RCC 7860 (cell line): ENCODE measurements around the gene NOB1.
"Not testable (repeated sequence)": the region's sequence is repeated elsewhere in the genome, so short reads cannot be mapped to it uniquely, and the experiment has no call there.

ENCODE experiments used
- DNase-seq: peaks from one replicate; pipeline ENCODE4 v3.0.0-alpha.2; 2015; ENCODE audit warnings: low spot score
- FAIRE-seq: peaks from 2 replicates; lab custom pipeline; 2012; peaks lifted over from hg19 to GRCh38; lab: Jason Lieb, UNC

NOB1 gene

DNA sequence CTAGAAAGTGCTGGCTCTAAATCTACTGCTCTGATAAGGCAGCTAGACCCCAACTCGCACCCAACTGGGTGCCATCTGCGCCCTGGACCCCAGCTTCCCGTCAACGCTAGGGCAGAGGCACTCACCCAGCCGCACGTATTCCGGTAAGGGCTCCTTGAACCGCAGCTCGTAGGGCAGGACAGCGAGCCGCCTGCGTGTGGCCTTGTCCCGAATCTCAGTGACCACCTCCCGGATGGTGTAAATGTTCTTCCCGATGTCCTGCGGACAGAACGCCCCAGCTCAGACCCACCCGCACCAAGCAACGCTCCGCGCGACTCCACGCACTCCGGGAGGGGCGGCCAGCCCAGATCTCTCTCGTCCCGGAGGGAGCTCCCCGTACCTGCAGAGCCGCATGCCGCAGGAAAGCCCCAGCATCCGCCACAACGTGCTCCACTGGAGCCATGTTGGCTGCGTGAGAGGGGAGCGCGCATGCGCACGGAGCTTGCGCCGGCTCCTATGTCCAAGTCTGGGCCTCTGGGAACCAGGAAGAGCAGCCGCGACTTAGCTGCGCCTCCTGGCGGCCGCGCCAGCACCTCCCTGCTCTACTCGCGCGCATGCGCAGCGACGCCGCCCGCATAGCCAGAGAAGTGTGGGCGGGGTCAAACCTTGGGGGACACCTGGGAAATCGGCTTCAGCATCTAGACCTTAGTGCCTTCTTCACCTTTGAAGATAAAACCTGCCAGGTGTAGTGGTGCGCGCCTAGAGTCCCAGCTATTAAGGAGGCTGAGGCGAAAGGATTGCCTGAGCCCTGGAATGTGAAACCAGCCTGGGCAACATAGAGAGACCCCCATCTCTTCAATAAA lies at the start of gene NOB1:
Gene NOB1 (minus strand): TSS at position 458 of the 842 bp plus-strand sequence. CDS start 16 bp downstream, at position 442.
- peak; percentile 93 for DNase-seq
- FAIRE-seq: no peak

GRCh38 chr16:69804297-69804696 lies 49.6 kb upstream of the NOB1 start:
- FAIRE-seq: no peak
- no peak for DNase-seq

DNA sequence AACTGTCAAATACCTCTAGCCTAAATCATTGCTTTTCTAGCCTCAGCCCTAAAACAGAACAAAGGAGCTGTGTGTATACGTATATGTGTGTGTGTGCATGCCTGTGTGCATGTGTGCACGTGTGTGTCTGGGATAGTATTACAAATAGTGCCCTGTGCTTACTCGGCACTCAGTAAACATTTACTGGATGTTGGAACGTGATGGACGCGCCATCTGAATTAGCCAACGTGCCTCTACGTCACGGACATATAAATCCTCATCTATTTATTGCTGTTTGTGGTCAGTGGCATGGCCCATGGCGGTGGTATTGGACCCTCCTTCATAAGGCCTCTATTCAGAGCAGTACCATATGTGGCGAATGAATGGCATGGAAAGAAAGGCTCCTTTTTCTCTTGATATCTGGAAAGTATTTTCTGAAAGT lies 44.9 kb upstream of the NOB1 start:
- FAIRE-seq (no peak), DNase-seq (no peak)

GRCh38 chr16:69798466-69798865 lies 43.7 kb upstream of the NOB1 start:
- FAIRE-seq (no peak), DNase-seq (no peak)

DNA sequence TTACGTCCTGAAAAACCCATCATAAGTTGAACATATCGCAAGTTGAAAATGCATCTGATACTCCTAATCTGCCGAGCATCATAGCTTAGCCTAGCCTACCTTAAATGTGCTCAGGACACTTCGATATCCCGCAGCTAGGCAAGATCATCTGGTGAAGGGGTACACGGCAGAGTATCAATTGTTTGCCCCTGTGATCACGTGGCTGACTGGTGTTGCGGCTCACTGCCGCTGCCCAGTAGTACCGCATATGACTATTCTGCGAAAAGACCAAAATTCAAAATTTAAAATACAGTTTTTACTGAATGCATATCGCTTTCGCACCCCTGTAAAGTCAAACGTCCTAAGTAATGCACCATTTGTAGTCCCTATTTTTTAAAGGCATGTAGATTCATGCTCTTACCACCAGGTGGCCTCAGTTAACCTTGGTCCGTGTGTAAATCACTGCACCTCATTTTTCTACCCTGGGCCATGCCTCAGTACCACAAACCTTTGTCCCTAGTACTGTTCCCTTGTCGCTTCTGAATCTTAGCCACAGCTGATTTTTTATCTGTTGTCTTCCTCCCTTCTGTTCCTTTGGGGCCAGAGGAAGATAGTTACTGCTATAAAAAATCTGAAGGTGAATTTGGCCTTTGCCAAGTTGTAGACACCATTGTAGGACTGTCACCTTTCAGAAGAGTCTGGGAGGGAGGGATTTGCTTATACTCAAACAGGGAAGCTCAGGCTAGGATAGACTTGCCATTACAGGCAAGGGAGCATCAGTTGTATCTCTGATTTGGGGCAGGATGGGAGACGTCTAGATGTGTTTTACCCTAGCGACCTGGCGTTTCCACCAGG lies 41.8 kb upstream of the NOB1 start:
- FAIRE-seq: peak; percentile 44
- DNase-seq: peak; percentile 52

- no peak for DNase-seq
Measured at GRCh38 chr16:69794486-69794885, 39.8 kb upstream of the NOB1 start.

DNA sequence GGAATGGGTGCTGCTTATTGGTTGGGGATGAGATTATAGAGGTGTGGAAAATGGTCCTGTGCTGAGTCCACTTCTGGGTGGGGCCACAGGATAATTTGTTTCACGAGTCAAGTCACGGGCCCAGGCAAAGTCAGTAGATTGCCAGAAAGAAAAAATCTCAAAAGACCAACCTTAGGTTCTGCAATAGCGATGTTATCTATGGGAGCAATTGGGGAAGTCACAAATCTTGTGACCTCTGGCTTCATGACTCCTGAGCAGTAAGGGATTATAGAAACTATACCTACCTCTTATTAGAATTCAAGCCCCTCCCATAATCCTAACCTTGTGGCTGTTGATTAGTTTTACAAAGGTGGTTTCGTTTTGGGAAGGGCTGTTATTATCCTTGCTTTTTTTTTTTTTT lies 38.8 kb upstream of the NOB1 start:
- no peak for FAIRE-seq
- DNase-seq: no peak

More at GRCh38 chr16:69794486-69794885, 39.8 kb upstream of the NOB1 start:
- FAIRE-seq: no peak

DNA sequence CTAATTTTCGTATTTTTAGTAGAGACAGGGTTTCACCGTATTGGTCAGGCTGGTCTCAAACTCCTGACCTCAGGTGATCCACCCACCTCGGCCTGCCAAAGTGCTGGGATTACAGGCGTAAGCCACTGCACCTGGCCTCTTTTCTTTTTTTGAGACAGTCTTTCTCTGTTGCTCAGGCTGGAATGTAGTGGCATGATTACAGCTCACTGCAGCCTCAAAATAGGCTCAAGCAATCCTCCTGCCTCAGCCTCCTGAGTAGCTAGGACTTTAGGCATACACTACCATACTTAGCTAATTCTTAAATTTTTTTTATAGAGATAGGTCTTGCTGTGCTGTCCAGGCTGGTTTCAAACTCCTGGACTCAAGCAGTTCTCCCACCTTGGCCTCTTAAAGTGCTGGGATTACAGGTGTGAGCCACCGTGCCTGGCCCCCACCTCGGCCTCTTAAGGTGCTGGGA lies 36.7 kb upstream of the NOB1 start:
- FAIRE-seq, DNase-seq: not testable (repeated sequence)

- FAIRE-seq (no peak), DNase-seq (no peak)
Measured at GRCh38 chr16:69787883-69788282, 33.2 kb upstream of the NOB1 start.

DNA sequence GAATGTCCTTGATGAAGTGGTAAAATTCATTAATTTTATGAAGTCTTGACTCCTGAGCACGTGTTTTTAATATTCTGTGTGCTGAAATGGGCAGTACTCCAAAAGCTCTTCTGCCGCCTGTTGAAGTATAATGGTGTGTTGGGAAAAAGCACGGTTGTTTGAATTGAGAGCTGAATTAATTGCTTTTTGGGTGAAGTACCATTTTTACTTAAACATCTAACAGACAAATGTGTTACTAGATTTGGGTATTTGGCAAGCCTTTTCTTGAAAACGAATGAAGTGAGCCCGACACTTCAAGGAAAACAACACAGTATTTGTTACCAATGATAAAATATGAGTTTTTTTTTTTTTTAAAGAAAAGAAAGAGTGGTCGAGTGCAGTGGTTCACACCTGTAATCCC lies 29.9 kb upstream of the NOB1 start:
- FAIRE-seq (no peak), DNase-seq (no peak)

DNA sequence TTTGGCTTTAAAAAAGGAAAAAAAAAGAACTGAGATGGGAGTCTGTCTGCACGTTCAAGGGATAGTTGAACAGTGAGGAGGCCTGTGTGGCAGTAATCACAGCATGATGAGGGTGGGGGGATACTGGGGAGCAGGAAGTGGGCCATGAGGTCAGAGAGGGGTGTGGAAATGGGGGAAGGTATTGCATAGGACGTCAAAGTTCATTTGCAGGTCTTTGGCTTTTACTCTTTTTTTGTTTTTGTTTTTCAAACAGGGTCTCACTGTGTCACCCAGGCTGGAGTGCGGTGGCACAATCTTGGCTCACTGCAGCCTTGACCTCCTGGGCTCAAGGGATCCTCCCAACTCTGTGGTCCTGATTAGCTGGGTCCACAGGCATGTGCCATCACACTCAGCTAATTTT lies 26.4 kb upstream of the NOB1 start:
- no peak for FAIRE-seq
- DNase-seq: no peak

- DNase-seq: no peak
- no peak for FAIRE-seq
Measured at GRCh38 chr16:69779724-69780123, 25.0 kb upstream of the NOB1 start.

DNA sequence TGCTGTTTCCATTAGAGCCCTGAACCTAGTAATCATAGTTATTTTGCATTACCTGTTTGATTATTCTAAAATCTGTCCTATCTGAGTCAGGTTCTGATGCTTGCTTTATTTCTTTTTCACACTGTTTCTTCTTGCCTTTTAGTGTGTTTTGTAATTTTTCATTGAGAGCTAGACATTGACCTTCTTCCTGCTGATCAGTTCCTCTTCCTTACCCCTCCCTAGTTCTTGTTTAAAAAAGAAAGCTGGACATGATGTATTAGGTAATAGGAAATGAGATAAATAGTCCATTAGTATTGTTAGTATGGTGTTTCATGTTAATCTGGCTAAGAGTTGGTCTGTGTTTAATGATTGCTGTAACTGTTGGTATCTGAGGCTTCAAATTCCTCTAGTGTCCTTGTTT lies 20.8 kb upstream of the NOB1 start:
- FAIRE-seq (no peak), DNase-seq (no peak)

- DNase-seq: no peak
- FAIRE-seq: no peak
Measured at GRCh38 chr16:69773260-69773947, 18.7 kb upstream of the NOB1 start.

GRCh38 chr16:69771651-69771967 lies 16.9 kb upstream of the NOB1 start:
- DNase-seq (no peak), FAIRE-seq (no peak)

- FAIRE-seq (no peak), DNase-seq (no peak)
Measured at GRCh38 chr16:69769404-69769803, 14.7 kb upstream of the NOB1 start.

DNA sequence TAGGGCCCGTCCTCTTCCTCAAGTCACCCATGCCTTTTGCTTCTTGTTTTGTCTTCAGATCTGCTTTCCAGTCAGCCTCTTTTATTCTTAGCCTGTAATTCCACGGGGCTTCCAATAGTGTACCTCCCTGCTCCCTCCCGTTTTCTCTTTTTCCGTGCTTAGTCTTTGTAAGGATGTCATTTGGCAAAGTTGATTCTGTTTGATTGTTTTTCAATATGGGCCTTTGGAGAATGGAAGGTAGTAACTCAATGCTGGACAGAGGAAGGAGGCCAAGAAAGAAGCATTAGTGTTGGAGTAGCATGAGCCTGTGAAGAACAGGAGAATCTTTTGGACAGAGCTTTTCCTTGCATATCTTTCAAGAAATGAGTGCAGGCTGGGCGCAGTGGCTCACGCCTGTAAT lies 13.9 kb upstream of the NOB1 start:
- no peak for DNase-seq
- FAIRE-seq: no peak

DNA sequence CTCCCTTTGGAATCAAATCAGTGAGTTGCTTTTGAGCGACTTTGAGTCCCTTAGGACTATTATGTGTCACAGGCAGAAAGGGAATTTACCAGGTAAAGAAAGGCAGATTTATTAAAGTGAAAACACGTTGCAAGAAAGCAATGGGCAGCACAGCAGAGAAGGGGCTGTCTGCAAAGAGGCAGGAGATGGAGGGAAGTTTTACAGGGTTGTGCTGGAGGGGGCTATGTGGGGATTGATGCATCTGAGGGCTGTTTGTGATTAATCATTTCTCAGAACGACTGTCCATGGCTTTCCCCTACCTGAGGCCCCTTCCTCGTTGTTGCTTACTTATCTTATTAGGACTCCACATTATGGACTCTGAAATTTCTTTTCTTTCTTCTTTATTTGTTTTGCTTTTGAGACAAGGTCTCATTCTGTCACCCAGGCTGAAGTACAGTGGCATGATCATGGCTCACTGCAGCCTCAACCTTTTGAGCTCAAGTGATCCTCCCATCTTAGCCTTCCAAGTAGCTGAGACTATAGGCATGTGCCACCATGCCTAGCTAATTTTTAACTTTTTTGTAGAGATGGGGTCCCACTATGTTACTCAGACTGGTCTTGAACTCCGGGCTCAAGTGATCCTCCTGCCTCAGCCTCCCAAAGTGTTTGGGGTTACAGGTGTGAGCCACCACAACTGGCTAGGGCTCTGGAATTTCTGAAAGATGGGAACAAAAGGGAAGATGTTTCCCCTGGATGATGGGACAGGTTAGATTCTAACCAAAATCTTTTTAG lies 12.9 kb upstream of the NOB1 start:
- DNase-seq: no peak
- no peak for FAIRE-seq

GRCh38 chr16:69763599-69763942 lies 8.8 kb upstream of the NOB1 start:
- FAIRE-seq: no peak

DNA sequence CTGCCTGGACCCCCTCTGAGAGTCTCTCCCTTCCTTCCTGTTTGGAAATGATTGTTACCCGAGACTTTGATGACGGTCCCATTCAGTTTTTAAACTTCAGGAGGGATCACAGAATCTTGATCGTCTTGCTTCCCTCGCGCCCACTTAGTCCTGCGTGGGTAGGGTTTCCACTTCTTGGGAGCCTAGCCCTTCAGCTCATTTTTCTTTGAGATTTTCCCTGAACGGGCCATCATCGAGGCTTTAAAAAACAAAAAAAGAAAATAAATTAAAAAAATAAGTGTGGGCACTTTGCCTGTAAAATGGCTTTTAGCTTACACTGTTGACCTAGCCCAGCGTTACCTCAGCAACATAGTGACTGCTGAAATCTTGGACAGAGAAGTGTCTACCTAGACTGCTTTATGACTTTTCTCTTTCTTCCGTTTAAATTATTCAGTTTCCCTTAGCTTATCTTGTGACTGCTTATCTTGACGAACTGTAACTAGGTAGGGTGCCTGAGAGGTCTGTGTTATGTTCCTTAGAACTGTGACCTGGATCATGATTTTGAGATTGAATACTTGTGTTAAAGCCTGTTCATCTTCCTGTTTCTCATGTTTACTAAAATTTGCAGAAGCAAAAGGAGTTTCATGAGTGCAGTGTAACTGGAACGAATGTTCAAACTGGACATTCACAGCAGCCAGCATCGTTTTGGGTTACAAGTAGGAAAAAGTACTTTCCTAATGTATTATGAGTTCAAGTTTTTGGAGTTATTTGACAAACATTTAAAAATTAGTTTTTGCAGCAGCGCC lies 8.3 kb upstream of the NOB1 start:
- no peak for FAIRE-seq
- DNase-seq: peak; percentile 25

More at GRCh38 chr16:69763599-69763942, 8.8 kb upstream of the NOB1 start:
- DNase-seq: no peak
